ENCODE data around the gene DAAM2. TPM values are rescaled to one million over a fixed set of nuclear protein-coding genes. Genes with fewer than 3 reads are reported as not detected.

DAAM2 gene
- total and polyA plus RNA-seq, 2 of the 8 experiments (the other 6 are each of a cell fraction or from before 2014, with no cell fraction given), result 1.5 to 2.9 TPM

DNA sequence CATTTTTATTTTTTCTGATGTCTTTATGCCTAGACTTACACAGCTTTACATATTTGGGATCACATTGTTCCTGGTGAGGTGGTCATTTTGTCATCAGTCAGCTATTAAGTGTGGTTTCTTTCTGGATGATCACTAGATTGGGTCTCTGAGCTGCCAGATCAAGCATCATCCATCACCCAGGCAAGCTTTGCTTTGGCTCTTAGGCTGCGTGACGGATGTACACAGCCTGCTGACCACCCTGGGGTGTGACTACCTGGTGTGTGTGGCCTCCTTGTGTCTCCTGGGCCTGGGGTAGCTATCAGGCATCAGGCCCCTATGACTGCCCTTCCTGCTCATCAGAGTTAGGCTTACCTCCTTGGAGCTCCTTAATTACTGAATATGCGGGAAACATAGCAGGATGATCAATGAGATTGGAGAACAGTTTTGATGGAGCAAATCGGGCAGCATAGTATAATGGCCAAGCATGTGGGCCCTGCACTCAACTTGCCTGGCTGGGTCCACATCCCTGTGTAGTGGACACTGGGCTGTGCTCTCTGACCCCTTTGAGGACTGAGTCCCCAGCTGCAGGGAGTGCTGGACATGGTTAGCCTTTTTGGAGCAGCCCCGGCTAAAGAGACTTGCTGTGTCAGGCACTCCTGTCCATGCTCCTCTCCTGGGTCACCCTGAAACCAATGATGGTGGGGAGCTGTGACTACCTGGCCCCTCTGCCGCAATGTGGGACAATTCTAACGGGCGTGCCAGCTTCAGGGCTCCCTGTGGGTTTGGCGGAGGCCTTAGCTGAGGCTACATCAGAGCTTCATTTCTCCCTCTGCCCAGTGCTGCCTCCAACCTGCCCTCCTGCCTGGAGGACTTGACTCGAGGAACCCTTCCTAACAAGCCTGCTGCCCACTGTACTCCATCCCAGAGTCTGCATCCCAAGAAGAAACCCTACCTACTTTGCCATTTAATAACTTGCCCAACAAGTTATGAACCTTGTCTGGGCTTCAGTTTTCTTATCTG lies 8.2 kb downstream of the DAAM2 start:
- FAIRE-seq (no peak), DNase-seq (ENCODE audit: low read depth in 1 of 2, low spot score in 2 of 2) (no peak)
- no peaks in the 10 kb centered on the region for H3K4me1 ChIP-seq (replicated peaks in 1 of 4; ENCODE audit: control insufficient read depth in 3 of 4, insufficient read depth in 4 of 4, low read length in 3 of 4)
- no peaks in the 10 kb centered on the region for H3K79me2 ChIP-seq (ENCODE audit: control insufficient read depth in 1 of 2, insufficient read depth in 2 of 2, low read length in 2 of 2)
- H3K79me1 ChIP-seq (ENCODE audit: low read depth, low read length), result no peaks in the 10 kb centered on the region
- no peak overlapping the region for H2BK120ac ChIP-seq (replicated peaks; ENCODE audit: low read depth, low read length)
- TF ChIP-seq SP2 (IDR thresholded peaks at IDR 0.05; ENCODE audit: low read length), result no peak
- no peak overlapping the region for H2BK20ac ChIP-seq (ENCODE audit: low read length)
- H3K27me3 ChIP-seq (replicated peaks in 1 of 4; ENCODE audit: control insufficient read depth in 3 of 4, extremely low read depth in 1 of 4, insufficient read depth in 3 of 4, low read length in 3 of 4), result no peaks in the 10 kb centered on the region; a peak in 1 of 7 replicates
- POLR2A ChIA-PET (ENCODE audit: partially characterized antibody), result no interaction called here
- no peak overlapping the region for H2AK5ac ChIP-seq (ENCODE audit: low read depth, low read length)
- H4K5ac ChIP-seq (ENCODE audit: insufficient read length, low read depth, low read length), result no peak overlapping the region
- H2AFZ ChIP-seq (ENCODE audit: low read length), result no peak overlapping the region
- H3K4me2 ChIP-seq (ENCODE audit: insufficient read depth in 1 of 2, low read depth in 2 of 2, low read length in 2 of 2), result no peak overlapping the region
- no peaks in the 10 kb centered on the region for H4K20me1 ChIP-seq (replicated peaks in 1 of 2; ENCODE audit: control insufficient read depth in 1 of 2, insufficient read depth in 2 of 2, low read length in 2 of 2)
- CTCF ChIA-PET (ENCODE audit: partially characterized antibody), result interaction anchor here (1.0 to 1.7 kb wide), 5 partner anchors 9 to 438 kb away, joined by 3 to 5 read pairs (median 3); no protein-coding TSS in a partner anchor
- no peak overlapping the region for H3K4me3 ChIP-seq (ENCODE audit: extremely low read depth in 1 of 4, insufficient read depth in 2 of 4, low read depth in 3 of 4, low read length in 4 of 4)
- no peaks in the 10 kb centered on the region for H3K9me3 ChIP-seq (ENCODE audit: insufficient read depth in 2 of 2, low read depth in 1 of 2, low read length in 1 of 2)
- no peak overlapping the region for H2BK12ac ChIP-seq (ENCODE audit: low read depth, low read length)
- no peak overlapping the region for H3K4ac ChIP-seq (replicated peaks; ENCODE audit: insufficient read length, low read depth, low read length)
- H2BK5ac ChIP-seq (ENCODE audit: low read depth, low read length), result no peak overlapping the region
- H3K27ac ChIP-seq (ENCODE audit: low read depth, low read length), result no peak overlapping the region
- no peak overlapping the region for H2BK15ac ChIP-seq (ENCODE audit: low read length)
- H4K8ac ChIP-seq (ENCODE audit: extremely low read depth, insufficient read depth, low read length), result no peak overlapping the region
- no peak overlapping the region for H3K56ac ChIP-seq (replicated peaks; ENCODE audit: insufficient read length, low read depth, low read length)
- no peak overlapping the region for H3K9ac ChIP-seq (replicated peaks in 1 of 4; ENCODE audit: extremely low read depth in 1 of 4, low read depth in 3 of 4, low read length in 3 of 4)
- no peak overlapping the region for H3K18ac ChIP-seq (ENCODE audit: extremely low read depth, low read length)
- H3K36me3 ChIP-seq (ENCODE audit: control insufficient read depth in 2 of 4, insufficient read depth in 4 of 4, low read length in 3 of 4), result no peaks in the 10 kb centered on the region
- WGBS, 2 experiments (ENCODE audit: extremely low coverage in 1 of 2, insufficient coverage in 1 of 2, insufficient read length in 1 of 2, insufficient replicate concordance in 2 of 2, low coverage in 1 of 2, low lambda C conversion rate in 2 of 2, missing lambda C conversion rate in 1 of 2), result 88% methylated on average over 9 of the region's 10 CpGs; no CpG with 5 or more reads in 1 of the 2 experiments
- no peak overlapping the region for H4K91ac ChIP-seq (replicated peaks; ENCODE audit: insufficient read length, low read length)
- H3K23ac ChIP-seq (ENCODE audit: insufficient read length), result no peak overlapping the region
- H3K14ac ChIP-seq (ENCODE audit: insufficient read length), result no peak overlapping the region
- H3K23me2 ChIP-seq (ENCODE audit: low read depth, low read length), result no peaks in the 10 kb centered on the region
